ENCODE data around the gene RER1.

Gene RER1

DNA sequence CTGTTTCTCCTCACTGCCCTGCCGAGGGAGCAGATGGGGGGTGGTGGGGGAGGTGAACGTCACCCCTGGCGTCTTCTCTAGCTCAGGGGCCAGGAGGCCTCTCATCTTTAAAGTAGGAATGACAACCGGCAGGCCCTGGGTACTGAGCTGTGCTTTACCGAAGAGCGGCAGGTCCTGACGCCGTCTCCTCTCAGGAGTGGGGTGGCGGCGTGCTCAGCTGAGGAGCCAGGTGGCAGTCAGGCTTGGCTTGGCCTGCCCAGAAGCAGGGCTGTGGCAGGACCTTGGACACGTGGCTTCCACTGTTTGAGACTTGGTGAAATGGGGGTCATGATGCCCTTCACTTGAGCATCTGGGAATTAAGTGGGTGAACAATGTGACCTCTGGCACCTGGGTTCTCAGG lies 3.1 kb downstream of the RER1 start:
- TF ChIP-seq, protein P1, sequence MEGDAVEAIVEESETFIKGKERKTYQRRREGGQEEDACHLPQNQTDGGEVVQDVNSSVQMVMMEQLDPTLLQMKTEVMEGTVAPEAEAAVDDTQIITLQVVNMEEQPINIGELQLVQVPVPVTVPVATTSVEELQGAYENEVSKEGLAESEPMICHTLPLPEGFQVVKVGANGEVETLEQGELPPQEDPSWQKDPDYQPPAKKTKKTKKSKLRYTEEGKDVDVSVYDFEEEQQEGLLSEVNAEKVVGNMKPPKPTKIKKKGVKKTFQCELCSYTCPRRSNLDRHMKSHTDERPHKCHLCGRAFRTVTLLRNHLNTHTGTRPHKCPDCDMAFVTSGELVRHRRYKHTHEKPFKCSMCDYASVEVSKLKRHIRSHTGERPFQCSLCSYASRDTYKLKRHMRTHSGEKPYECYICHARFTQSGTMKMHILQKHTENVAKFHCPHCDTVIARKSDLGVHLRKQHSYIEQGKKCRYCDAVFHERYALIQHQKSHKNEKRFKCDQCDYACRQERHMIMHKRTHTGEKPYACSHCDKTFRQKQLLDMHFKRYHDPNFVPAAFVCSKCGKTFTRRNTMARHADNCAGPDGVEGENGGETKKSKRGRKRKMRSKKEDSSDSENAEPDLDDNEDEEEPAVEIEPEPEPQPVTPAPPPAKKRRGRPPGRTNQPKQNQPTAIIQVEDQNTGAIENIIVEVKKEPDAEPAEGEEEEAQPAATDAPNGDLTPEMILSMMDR (conservative IDR thresholded peaks at IDR 0.05; ENCODE audit: low read depth, low read length): no peak
- H3K4me3 ChIP-seq (ENCODE audit: low read depth, low read length): no peak overlapping the region
- DNase-seq (ENCODE audit: low read depth): no peak

DNA sequence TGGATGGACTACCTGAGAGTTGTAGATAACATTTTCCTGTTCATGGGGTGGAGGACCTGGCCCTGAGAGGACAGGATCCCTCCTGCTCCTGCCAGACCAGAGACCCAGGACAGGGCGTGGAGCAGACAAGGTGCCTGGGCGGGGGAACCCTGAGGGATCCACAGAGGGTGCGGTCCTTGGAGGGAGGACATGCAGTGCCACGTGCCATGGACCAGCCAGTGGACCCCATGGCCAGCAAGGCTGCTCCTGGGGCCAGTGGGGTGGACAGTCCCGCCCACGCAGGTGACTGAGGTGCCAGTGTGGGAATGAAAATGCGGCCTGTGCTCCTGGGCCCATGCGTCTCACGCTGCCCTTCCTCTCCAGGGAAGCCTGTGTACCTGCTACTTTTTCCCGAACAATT lies 3.6 kb downstream of the RER1 start:
- TF ChIP-seq, protein P1 (conservative IDR thresholded peaks at IDR 0.05; ENCODE audit: low read depth, low read length): no peak
- DNase-seq (ENCODE audit: low read depth): no peak
- no peak overlapping the region for H3K4me3 ChIP-seq (ENCODE audit: low read depth, low read length)

DNA sequence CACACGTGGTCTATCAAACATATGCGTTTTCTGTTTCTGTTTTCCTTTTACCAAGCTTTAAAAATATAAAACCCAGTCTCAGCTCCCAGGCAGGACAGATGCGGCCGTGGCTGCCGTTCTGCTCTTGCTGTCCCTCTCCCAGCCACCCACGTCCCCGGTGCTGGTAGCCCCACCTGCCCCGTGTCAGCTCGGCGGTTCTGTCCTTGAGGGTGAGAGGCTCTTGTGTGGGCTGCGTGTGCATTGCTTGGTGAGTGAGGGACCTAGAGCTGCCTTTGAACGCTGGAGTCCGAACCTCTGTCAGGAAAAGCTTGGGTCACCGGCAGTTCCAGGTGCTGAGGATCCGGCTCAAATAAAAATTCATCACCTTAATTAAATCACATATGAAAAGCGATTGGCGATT lies 4.4 kb downstream of the RER1 start:
- H3K4me3 ChIP-seq (ENCODE audit: low read depth, low read length): no peak overlapping the region
- no peak for DNase-seq (ENCODE audit: low read depth)
- TF ChIP-seq, protein P1 (conservative IDR thresholded peaks at IDR 0.05; ENCODE audit: low read depth, low read length): no peak

DNA sequence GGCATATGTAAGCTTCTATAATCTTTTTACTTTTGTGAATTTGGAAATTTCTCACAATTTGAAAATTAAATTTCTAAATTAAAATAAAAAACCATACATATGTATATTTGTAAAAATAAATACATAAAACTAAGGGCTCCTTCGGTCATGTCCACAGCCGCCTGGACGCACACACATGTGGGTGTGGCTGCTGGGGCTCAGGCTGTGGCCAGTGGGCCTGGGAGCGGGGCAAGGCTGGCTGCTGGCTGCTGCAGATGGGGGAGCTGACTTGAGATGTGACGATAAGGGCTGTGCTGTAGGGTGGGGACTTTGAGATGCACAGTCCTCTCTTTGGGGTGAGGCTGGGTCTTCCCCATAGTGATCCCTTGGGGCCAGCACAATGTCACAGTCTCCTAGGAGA lies 4.8 kb downstream of the RER1 start:
- DNase-seq (ENCODE audit: low read depth): no peak
- no peak overlapping the region for H3K4me3 ChIP-seq (ENCODE audit: low read depth, low read length)
- TF ChIP-seq, protein P1 (conservative IDR thresholded peaks at IDR 0.05; ENCODE audit: low read depth, low read length): no peak

DNA sequence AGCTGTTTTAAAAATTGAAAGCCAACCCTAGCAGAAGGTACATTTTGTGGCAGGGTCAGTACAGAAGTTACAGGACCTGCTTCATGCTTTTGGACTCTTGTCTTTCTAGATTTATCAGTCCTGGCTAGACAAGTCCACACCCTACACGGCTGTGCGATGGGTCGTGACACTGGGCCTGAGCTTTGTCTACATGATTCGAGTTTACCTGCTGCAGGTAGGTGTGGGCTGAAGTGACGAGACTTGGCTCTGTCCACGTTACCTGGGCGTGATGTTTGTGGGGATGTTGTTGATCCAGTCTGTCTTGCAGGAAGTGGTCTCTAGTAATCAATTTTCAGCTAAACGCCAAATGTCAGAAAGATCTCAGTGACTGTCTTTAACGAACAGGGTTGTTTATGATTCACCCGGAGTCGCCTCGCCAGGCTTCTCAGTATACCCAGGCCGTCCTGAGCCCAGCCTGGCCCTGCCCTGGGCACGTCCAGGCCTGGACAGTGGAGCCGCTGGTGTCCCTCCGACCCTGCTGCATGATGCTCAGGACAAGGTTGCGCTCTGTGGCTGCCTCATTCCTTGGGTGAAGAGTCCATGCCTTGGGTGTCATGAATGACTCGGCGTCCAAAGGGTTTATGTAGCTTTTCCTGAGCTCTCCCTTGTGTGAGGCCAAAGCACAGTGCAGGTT lies 5.5 kb downstream of the RER1 start:
- DNase-seq (ENCODE audit: low read depth): no peak
- no peak overlapping the region for H3K4me3 ChIP-seq (ENCODE audit: low read depth, low read length)
- TF ChIP-seq, protein P1 (conservative IDR thresholded peaks at IDR 0.05; ENCODE audit: low read depth, low read length): no peak

DNA sequence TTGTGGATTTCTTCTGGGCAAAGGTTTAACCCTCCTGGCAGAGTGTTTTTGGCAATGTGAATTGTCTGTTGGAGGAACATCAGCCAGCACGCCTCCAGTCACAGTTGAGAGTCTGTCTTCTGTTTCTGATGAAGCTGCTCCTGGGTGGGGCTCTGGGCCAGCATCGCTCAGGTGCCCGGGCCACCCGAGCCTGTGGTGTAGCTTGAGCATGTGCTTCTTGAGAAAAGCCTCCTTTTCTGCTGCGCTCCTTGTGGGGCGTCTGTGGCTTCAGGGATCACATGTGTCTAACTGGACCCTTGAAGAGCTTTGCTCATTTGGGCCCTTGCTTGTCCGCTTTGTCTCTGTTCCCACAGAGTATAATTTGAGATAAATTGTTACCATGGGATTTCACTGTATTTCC lies 7.2 kb downstream of the RER1 start:
- DNase-seq (ENCODE audit: low read depth): no peak

More for the DNA sequence above, 7.2 kb downstream of the RER1 start:
- TF ChIP-seq, protein P1 (conservative IDR thresholded peaks at IDR 0.05; ENCODE audit: low read depth, low read length): no peak
- H3K4me3 ChIP-seq (ENCODE audit: low read depth, low read length): no peak overlapping the region
